CD14-positive monocyte (primary cell): ENCODE measurements around the gene ATG12. TPM values are rescaled to one million over a fixed set of nuclear protein-coding genes. Genes with fewer than 3 reads are reported as not detected.

Experiments
- DNase-seq, 3 donors: peaks; one replicate each; pipeline ENCODE4 v3.0.0-alpha.2; 2011 to 2022
- H2AFZ ChIP-seq: 2 replicates; pipeline ENCODE4 v1.6.0; 2012; ENCODE audit warnings: mild to moderate bottlenecking, low read depth, low read length, inconsistent platforms; ENCODE audit not compliant: insufficient read depth, poor library complexity, severe bottlenecking
- H3K27ac ChIP-seq, 2 donors: 1 replicate in 1 of 2; 2 replicates in 1 of 2; pipeline ENCODE4 v1.5.1; 2012 to 2013; ENCODE audit warnings: low read length in 2 of 2, control low read depth in 1 of 2, inconsistent platforms in 1 of 2, low read depth in 1 of 2, mild to moderate bottlenecking in 1 of 2
- H3K27me3 ChIP-seq, 2 donors: one replicate each; pipeline versions ENCODE4 v1.6.0 to v1.6.1; 2011 to 2013; ENCODE audit warnings: low read length in 2 of 2; ENCODE audit not compliant: control insufficient read depth in 2 of 2, insufficient read depth in 2 of 2
- H3K36me3 ChIP-seq, 2 donors: replicated peaks in 1 of 2; 1 replicate in 1 of 2; 2 replicates in 1 of 2; pipeline versions ENCODE4 v1.5.1 to v1.6.1; 2012 to 2013; ENCODE audit warnings: low read length in 2 of 2, control low read depth in 1 of 2, inconsistent platforms in 1 of 2, mild to moderate bottlenecking in 1 of 2; ENCODE audit not compliant: insufficient read depth in 2 of 2, control insufficient read depth in 1 of 2
- H3K4me1 ChIP-seq, 2 donors: 1 replicate in 1 of 2; 2 replicates in 1 of 2; pipeline versions ENCODE4 v1.5.1 to v1.6.1; 2012 to 2013; ENCODE audit warnings: low read length in 2 of 2, control low read depth in 1 of 2, inconsistent platforms in 1 of 2, mild to moderate bottlenecking in 1 of 2, moderate library complexity in 1 of 2; ENCODE audit not compliant: insufficient read depth in 2 of 2, control insufficient read depth in 1 of 2
- H3K4me2 ChIP-seq: replicated peaks from 2 replicates; pipeline ENCODE3; 2012; ENCODE audit warnings: low read length, moderate library complexity, mild to moderate bottlenecking; ENCODE audit not compliant: poor library complexity, severe bottlenecking; ENCODE audit errors: extremely low read depth
- H3K4me3 ChIP-seq, 3 experiments: fragments of 200-600 bp in 1 of 3; sonication (generic) in 1 of 3; replicated peaks in 1 of 3; 1 replicate in 2 of 3; 2 replicates in 1 of 3; pipeline ENCODE4 v1.5.1; 2011 to 2013; ENCODE audit warnings: low read length in 3 of 3, mild to moderate bottlenecking in 3 of 3, control low read depth in 2 of 3, low read depth in 2 of 3, inconsistent platforms in 1 of 3, moderate library complexity in 1 of 3
- H3K79me2 ChIP-seq: 2 replicates; pipeline ENCODE4 v1.6.0; 2012; ENCODE audit warnings: mild to moderate bottlenecking, control low read depth, inconsistent platforms, low read length, moderate library complexity; ENCODE audit not compliant: insufficient read depth
- H3K9ac ChIP-seq: 2 replicates; pipeline ENCODE4 v1.6.0; 2017; ENCODE audit warnings: low read length, mild to moderate bottlenecking; ENCODE audit not compliant: insufficient read depth, poor library complexity, severe bottlenecking
- H3K9me3 ChIP-seq, 2 donors: replicated peaks in 1 of 2; 1 replicate in 1 of 2; 2 replicates in 1 of 2; pipeline versions ENCODE4 v1.5.1 to v1.6.1; 2012 to 2013; ENCODE audit warnings: low read length in 2 of 2, control low read depth in 1 of 2; ENCODE audit not compliant: control insufficient read depth in 1 of 2, insufficient read depth in 1 of 2
- H4K20me1 ChIP-seq: 2 replicates; pipeline ENCODE4 v1.6.0; 2012; ENCODE audit warnings: mild to moderate bottlenecking, low read length, control low read depth, moderate library complexity; ENCODE audit not compliant: insufficient read depth
- H3K27ac Mint-ChIP-seq, 7 donors: one replicate each; pipeline ENCODE4 v1.8.0; 2020; ENCODE audit warnings: mild to moderate bottlenecking in 7 of 7, mixed read lengths in 7 of 7, moderate library complexity in 6 of 7, inconsistent platforms in 2 of 7
- H3K27me3 Mint-ChIP-seq, 3 donors: one replicate each; pipeline ENCODE4 v1.8.0; 2021 to 2022; ENCODE audit warnings: low read depth in 3 of 3, mild to moderate bottlenecking in 3 of 3, mixed read lengths in 3 of 3, moderate library complexity in 3 of 3, inconsistent platforms in 1 of 3
- H3K36me3 Mint-ChIP-seq, 2 donors: one replicate each; pipeline ENCODE4 v1.8.0; 2020; ENCODE audit warnings: mixed read lengths in 2 of 2, inconsistent platforms in 1 of 2, mild to moderate bottlenecking in 1 of 2
- H3K4me1 Mint-ChIP-seq: one replicate; pipeline ENCODE4 v1.8.0; 2020; ENCODE audit warnings: mild to moderate bottlenecking, mixed read lengths
- H3K4me3 Mint-ChIP-seq, 2 donors: one replicate each; pipeline ENCODE4 v1.8.0; 2020; ENCODE audit warnings: mild to moderate bottlenecking in 2 of 2, mixed read lengths in 2 of 2, moderate library complexity in 1 of 2
- H3K9me3 Mint-ChIP-seq, 7 donors: one replicate each; pipeline ENCODE4 v1.8.0; 2020 to 2022; ENCODE audit warnings: mixed read lengths in 7 of 7, mild to moderate bottlenecking in 6 of 7, moderate library complexity in 6 of 7, inconsistent platforms in 2 of 7
- WGBS: methylation state at CpG from one replicate; pipeline ENCODE4 v1.1.5; 2013; ENCODE audit warnings: missing lambda C conversion rate; ENCODE audit not compliant: insufficient coverage; 5-methylcytosine and 5-hydroxymethylcytosine counted together
- intact Hi-C, 2 donors: fragments of 100-400 bp; cut with micrococcal nuclease; formaldehyde crosslinking; loops; one replicate each; pipeline versions ENCODE4 v1.15.0 to v1.15.1; 2023
- polyA plus RNA-seq, 3 donors: library from polyadenylated mRNA; depleted of rRNA in 1 of 3; unstranded in 2 of 3; stranded (reverse) in 1 of 3; fragments of 300-500 nt in 2 of 3; fragments of >200 nt in 1 of 3; fragmentation: Illumina TruSeq in 2 of 3; gene quantifications; 1 replicate in 2 of 3; 2 replicates in 1 of 3; pipeline ENCODE4 v1.2.3, GENCODE V29; 2012 to 2021
- TF ChIP-seq, protein P1 (sequence below): fragments of 200-600 bp; IDR thresholded peaks from one replicate; pipeline ENCODE4 v1.8.0; 2022; ENCODE audit warnings: antibody characterized with exemption, mild to moderate bottlenecking

ATG12 gene
- polyA plus RNA-seq, 3 donors, result 44.3 to 143 (median 101) TPM

DNA sequence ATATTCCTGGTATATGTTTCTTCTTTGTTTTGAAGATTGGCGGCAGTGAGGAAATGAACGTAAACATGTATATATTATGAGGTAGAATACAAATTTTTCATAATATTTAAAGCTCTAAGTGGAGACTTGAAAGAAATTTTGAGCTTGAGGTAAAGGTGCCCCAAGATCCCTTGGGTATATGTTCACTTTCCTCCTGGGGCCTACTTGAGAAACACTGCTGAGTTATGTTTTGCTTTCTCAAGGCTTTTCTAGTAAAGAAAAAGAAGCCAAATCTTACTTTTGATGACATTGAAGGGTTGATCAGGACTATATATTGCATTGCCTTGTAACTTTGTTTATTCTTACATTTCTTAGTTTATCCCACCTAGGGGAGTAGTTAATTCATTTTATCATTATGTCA lies 31.1 kb upstream of the ATG12 start:
- H3K4me1 ChIP-seq, result no peaks in the 10 kb centered on the region
- Mint-ChIP-seq H3K27me3 (peaks cover 0 to 1% (median 0%) of the 10 kb centered on the region in 3 donors), H3K4me3 (no peak overlapping the region), H3K36me3 (peaks cover 38 to 49% of the 10 kb centered on the region in 2 donors), H3K9me3 (peaks cover 0 to 4% (median 2%) of the 10 kb centered on the region in 7 donors), H3K27ac (no peak overlapping the region), H3K4me1 (no peaks in the 10 kb centered on the region)
- H4K20me1 ChIP-seq, result no peaks in the 10 kb centered on the region
- H3K36me3 ChIP-seq, result peaks cover 22 to 69% of the 10 kb centered on the region in 2 donors
- H3K4me3 ChIP-seq, result no peak overlapping the region
- no peak for DNase-seq
- H3K27ac ChIP-seq, result no peak overlapping the region
- H3K9me3 ChIP-seq, result no peaks in the 10 kb centered on the region
- no peak overlapping the region for H2AFZ ChIP-seq
- no peaks in the 10 kb centered on the region for H3K79me2 ChIP-seq
- intact Hi-C loops, result no loop called here
- no CpG with 5 or more reads among the region's 2 CpGs for WGBS
- no peaks in the 10 kb centered on the region for H3K27me3 ChIP-seq
- TF ChIP-seq, protein P1, sequence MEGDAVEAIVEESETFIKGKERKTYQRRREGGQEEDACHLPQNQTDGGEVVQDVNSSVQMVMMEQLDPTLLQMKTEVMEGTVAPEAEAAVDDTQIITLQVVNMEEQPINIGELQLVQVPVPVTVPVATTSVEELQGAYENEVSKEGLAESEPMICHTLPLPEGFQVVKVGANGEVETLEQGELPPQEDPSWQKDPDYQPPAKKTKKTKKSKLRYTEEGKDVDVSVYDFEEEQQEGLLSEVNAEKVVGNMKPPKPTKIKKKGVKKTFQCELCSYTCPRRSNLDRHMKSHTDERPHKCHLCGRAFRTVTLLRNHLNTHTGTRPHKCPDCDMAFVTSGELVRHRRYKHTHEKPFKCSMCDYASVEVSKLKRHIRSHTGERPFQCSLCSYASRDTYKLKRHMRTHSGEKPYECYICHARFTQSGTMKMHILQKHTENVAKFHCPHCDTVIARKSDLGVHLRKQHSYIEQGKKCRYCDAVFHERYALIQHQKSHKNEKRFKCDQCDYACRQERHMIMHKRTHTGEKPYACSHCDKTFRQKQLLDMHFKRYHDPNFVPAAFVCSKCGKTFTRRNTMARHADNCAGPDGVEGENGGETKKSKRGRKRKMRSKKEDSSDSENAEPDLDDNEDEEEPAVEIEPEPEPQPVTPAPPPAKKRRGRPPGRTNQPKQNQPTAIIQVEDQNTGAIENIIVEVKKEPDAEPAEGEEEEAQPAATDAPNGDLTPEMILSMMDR, result no peak
- H3K4me2 ChIP-seq, result no peak overlapping the region
- H3K9ac ChIP-seq, result no peak overlapping the region

DNA sequence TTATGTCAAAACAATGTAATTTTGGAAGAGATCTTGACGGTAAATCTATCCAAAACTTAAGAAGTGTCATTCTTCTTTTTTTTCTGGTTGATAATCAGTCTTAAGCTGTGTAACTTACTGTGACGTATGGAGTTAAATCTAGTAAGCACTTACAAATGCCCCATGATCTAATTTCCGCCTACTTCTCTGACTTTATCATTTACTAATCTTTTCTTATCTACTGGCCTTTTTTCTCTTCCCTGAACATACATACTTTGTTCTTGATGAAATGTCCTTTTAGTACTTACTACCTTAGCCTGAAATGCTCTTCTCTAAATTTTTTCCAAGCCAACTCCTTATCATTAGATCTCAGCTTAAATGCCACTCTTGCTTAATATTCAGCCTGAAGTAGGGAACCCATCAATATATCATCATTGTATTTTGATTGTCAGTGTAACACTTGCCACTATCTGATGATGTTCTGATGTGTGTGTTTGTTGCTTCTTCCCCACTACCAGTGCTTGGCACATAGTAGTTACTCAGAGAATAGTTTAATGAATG lies 28.0 kb upstream of the ATG12 start:
- H3K9me3 Mint-ChIP-seq, result no peaks in the 10 kb centered on the region
- Histone ChIP-seq H3K4me1 (no peaks in the 10 kb centered on the region), H3K9me3 (no peaks in the 10 kb centered on the region), H3K27me3 (no peaks in the 10 kb centered on the region), H3K9ac (no peak overlapping the region), H3K36me3 (peaks cover 22 to 50% of the 10 kb centered on the region in 2 donors), H4K20me1 (peaks cover 4% of the 10 kb centered on the region), H3K79me2 (peaks cover 16% of the 10 kb centered on the region), H3K27ac (no peak overlapping the region), H3K4me3 (no peak overlapping the region), H3K4me2 (no peak overlapping the region), H2AFZ (no peak overlapping the region)
- no peaks in the 10 kb centered on the region for H3K4me1 Mint-ChIP-seq
- intact Hi-C loops, result no loop called here
- no peak for DNase-seq
- no peak overlapping the region for H3K27ac Mint-ChIP-seq
- no peak overlapping the region for H3K4me3 Mint-ChIP-seq
- no peaks in the 10 kb centered on the region for H3K27me3 Mint-ChIP-seq
- 100% methylated on average over 1 of the region's 3 CpGs for WGBS
- TF ChIP-seq, protein P1, result no peak
- peaks cover 27 to 32% of the 10 kb centered on the region in 2 donors for H3K36me3 Mint-ChIP-seq
